Hepatocyte (in vitro differentiated cells): ENCODE measurements around the gene NCOA3.
"Not testable (repeated sequence)": the region's sequence is repeated elsewhere in the genome, so short reads cannot be mapped to it uniquely, and the experiment has no call there.

ENCODE experiments used
- EZH2 ChIP-seq: fragments of 200-600 bp; sonication (generic); IDR thresholded peaks from 2 replicates; pipeline ENCODE4 v1.6.1; 2016; ENCODE audit warnings: antibody characterized with exemption, mild to moderate bottlenecking, borderline replicate concordance
- EZH2phosphoT487 ChIP-seq: fragments of 200-600 bp; sonication (generic); IDR thresholded peaks from one replicate; pipeline ENCODE4 v1.6.1; 2018; ENCODE audit warnings: antibody characterized with exemption, mild to moderate bottlenecking, low read depth, moderate library complexity; ENCODE audit not compliant: unreplicated experiment, severe bottlenecking
- TF ChIP-seq, protein P1 (sequence below): fragments of 200-600 bp; sonication (generic); IDR thresholded peaks from 2 replicates; pipeline ENCODE4 v1.5.1; 2016; ENCODE audit warnings: antibody characterized with exemption, mild to moderate bottlenecking; ENCODE audit not compliant: poor library complexity

DNA sequence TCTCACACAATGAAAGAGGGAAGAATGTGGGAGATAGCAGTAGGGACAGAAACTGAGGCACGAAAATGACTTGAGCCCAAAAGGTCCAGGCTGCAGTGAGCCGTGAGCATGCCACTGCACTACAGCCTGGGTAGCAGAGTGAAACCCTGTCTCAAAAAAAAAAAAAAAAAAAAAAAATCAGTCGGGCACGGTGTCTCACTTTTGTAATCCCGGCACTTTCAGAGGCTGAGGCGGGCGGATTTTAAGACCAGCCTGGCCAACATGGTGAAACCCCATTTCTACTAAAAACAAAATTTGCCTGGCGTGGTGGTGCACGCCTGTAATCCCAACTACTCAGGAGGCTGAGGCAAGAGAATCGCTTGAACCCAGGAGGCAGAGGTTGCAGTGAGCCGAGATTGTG is 7.1 kb upstream of the NCOA3 start:
- TF ChIP-seq, protein P1, sequence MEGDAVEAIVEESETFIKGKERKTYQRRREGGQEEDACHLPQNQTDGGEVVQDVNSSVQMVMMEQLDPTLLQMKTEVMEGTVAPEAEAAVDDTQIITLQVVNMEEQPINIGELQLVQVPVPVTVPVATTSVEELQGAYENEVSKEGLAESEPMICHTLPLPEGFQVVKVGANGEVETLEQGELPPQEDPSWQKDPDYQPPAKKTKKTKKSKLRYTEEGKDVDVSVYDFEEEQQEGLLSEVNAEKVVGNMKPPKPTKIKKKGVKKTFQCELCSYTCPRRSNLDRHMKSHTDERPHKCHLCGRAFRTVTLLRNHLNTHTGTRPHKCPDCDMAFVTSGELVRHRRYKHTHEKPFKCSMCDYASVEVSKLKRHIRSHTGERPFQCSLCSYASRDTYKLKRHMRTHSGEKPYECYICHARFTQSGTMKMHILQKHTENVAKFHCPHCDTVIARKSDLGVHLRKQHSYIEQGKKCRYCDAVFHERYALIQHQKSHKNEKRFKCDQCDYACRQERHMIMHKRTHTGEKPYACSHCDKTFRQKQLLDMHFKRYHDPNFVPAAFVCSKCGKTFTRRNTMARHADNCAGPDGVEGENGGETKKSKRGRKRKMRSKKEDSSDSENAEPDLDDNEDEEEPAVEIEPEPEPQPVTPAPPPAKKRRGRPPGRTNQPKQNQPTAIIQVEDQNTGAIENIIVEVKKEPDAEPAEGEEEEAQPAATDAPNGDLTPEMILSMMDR: not testable (repeated sequence)
- TF ChIP-seq EZH2, EZH2phosphoT487: not testable (repeated sequence)
